ENCODE data around the gene C1orf141. TPM values are rescaled to one million over a fixed set of nuclear protein-coding genes. Genes with fewer than 3 reads are reported as not detected.

C1orf141 gene
- total and polyA plus RNA-seq, 9 of the 15 experiments (the other 6 are each of a cell fraction or from before 2014, with no cell fraction given) = not detected

GRCh38 chr1:67078291-67078690 is 56.5 kb downstream of the C1orf141 start (continued):
- TF ChIP-seq ZBTB11 (CRISPR knock-in tag; IDR thresholded peaks at IDR 0.05) = no peak
- TF ChIP-seq ZFP36 (IDR thresholded peaks at IDR 0.05; ENCODE audit: low read depth, low read length, partially characterized antibody) = no peak
- peak; percentile 36; the same call in 1 of the 2 replicates for TF ChIP-seq CBFA2T3 (IDR thresholded peaks at IDR 0.05)
- no peak for TF ChIP-seq PTTG1 (tag; IDR thresholded peaks at IDR 0.05; ENCODE audit: low read depth)
- TF ChIP-seq TRIM24 (IDR thresholded peaks at IDR 0.05) = peak in 1 of 2 experiments; percentile 41; a peak in 1 of 4 replicates
- peak; percentile 21; the same call in 1 of the 2 replicates for TF ChIP-seq TAL1 (IDR thresholded peaks at IDR 0.05)
- TF ChIP-seq STAT5A (IDR thresholded peaks at IDR 0.05; ENCODE audit: borderline replicate concordance, low read length) = peak; percentile 53
- no peak for TF ChIP-seq ZBTB1 (CRISPR knock-in tag; IDR thresholded peaks at IDR 0.05; ENCODE audit: borderline replicate concordance, low read depth)
- TF ChIP-seq MEF2A (IDR thresholded peaks at IDR 0.05; ENCODE audit: control insufficient read depth, low read depth, low read length) = 0 out of 2 replicates have a peak, but pooled peaks have one; percentile 9
- TF ChIP-seq ZNF41 (CRISPR knock-in tag; conservative IDR thresholded peaks at IDR 0.05) = no peak
- TF ChIP-seq EHMT2 (IDR thresholded peaks at IDR 0.05) = peak; percentile 72; the same call in 1 of the 2 replicates
- TF ChIP-seq PHB (CRISPR knock-in tag; IDR thresholded peaks at IDR 0.05) = no peak
- no peak for TF ChIP-seq PHB2 (IDR thresholded peaks at IDR 0.05; ENCODE audit: low read depth)
- no peak for TF ChIP-seq MAFG (tag; conservative IDR thresholded peaks at IDR 0.05)
- no peak for TF ChIP-seq RNF219 (CRISPR knock-in tag; IDR thresholded peaks at IDR 0.05)
- TF ChIP-seq CEBPB (tag; IDR thresholded peaks at IDR 0.05) = peak; percentile 54
- no peak for TF ChIP-seq SRSF9 (IDR thresholded peaks at IDR 0.05; ENCODE audit: borderline replicate concordance, low read depth, low read length)
- TF ChIP-seq POLR2B (IDR thresholded peaks at IDR 0.05; ENCODE audit: low read depth, partially characterized antibody) = no peak
